Measurements from ENCODE around the gene APLN.

DNA sequence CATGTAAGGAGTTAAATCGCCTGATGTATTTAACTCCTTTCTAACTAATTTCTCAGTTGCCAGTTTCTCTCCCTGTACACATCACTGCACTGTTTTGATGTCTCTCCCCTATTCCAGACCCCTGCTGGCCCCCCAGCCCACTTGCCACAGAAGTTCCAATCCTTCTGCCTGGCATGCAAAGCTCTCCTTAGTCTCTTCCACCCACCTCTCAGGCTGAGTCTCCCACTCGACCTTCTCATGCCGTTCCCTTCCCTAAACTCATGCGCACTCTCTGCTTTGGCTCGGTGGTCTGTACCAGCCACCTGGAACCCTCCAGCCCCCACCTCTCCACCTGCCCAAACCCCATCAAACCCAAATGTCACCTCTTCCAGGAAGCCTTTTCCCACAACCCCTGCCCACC lies 56.9 kb downstream of the APLN start:
- TF ChIP-seq, protein P1, sequence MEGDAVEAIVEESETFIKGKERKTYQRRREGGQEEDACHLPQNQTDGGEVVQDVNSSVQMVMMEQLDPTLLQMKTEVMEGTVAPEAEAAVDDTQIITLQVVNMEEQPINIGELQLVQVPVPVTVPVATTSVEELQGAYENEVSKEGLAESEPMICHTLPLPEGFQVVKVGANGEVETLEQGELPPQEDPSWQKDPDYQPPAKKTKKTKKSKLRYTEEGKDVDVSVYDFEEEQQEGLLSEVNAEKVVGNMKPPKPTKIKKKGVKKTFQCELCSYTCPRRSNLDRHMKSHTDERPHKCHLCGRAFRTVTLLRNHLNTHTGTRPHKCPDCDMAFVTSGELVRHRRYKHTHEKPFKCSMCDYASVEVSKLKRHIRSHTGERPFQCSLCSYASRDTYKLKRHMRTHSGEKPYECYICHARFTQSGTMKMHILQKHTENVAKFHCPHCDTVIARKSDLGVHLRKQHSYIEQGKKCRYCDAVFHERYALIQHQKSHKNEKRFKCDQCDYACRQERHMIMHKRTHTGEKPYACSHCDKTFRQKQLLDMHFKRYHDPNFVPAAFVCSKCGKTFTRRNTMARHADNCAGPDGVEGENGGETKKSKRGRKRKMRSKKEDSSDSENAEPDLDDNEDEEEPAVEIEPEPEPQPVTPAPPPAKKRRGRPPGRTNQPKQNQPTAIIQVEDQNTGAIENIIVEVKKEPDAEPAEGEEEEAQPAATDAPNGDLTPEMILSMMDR (IDR thresholded peaks at IDR 0.05) = no peak
- no peak for TF ChIP-seq POLR2A (IDR thresholded peaks at IDR 0.05)
